HG02759 (cell line): ENCODE data around the gene SLC8A1.

Experiments
- ATAC-seq: cut with Tn5 transposase; IDR thresholded peaks from one replicate; pipeline ENCODE4 v1.9.1; 2021; ENCODE audit warnings: mild to moderate bottlenecking, moderate library complexity; ENCODE audit not compliant: unreplicated experiment

SLC8A1 gene

DNA sequence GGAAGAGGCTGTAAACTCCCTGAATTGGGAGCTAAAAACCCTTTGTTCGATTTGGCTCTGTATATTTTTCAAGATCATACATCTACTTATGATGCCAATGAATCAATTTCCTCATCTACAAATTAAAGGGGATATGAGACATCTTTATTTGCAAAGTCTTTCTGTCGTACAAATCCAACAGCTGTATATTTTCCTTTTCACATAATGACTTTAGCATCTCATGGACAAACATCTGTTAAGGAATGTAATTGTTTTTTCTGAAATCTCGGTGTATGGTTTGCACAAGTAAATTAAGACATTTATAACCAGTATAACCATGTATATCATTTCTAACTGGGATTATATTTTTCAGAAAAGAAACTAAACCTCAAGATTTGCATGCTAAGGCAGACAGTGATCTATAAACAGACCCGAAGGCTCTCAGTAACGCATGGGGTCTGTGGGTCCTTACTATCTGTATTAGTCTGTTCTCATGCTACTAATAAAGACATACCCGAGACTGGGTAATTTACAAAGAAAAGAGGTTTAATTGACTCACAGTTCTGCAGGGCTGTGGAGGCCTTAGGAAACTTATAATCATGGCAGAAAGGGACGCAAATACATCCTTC lies 130.8 kb downstream of the SLC8A1 start:
- ATAC-seq, result no peak

DNA sequence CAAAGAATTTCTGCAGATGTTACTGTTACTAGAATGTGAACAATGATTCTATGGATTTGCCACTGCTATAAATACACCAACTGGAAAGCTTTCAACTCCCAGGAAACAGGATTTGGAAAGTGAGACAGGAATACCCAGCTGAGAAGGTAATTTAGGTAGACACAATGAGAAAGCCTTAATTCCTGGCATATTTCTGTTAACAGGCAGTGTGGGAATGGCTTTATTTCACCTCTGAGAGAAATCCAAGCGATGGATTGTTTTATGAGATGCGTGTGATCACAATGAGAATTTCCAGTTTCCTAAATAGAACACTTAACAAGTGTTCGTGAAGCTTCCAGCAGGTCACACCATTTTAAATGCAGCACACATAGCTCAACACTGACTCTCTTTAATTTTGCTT lies 133.0 kb downstream of the SLC8A1 start:
- no peak for ATAC-seq

DNA sequence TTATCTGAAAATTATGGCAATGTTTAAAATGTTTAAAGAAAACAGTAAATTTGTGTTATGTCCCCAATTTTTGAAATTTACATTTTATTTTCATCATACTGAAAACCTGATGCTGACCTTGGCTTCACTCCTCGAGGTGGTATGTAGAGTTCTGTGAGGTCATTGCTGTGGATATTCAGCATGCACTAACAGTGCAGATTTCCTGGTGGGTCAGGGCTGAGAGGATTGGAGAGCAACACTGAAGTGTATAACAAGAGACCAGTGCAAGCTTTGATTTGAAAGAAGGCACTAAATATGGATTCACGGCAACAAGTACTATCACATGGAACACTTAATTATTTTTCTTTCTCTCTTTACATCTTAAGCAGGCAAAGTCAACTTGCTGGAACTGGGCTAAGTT lies 134.1 kb downstream of the SLC8A1 start:
- no peak for ATAC-seq

DNA sequence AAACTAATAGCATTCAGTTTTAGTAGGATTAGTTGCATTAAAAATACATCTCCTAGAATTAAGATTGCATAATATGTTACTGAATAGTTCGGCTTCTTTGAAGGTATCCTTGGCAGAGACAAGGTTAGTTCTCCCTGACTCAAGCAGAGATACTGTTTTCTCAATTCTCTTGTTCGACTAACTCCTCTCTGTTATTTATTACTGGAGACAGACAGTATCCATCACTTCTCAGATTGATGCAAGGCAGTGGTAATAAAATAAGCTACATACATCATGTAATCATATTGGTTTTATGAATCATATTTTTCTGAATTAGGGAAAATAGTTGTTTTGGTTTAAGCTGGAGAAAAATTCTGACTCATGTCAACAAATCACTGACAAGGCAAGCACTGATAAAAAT lies 134.8 kb downstream of the SLC8A1 start:
- no peak for ATAC-seq

DNA sequence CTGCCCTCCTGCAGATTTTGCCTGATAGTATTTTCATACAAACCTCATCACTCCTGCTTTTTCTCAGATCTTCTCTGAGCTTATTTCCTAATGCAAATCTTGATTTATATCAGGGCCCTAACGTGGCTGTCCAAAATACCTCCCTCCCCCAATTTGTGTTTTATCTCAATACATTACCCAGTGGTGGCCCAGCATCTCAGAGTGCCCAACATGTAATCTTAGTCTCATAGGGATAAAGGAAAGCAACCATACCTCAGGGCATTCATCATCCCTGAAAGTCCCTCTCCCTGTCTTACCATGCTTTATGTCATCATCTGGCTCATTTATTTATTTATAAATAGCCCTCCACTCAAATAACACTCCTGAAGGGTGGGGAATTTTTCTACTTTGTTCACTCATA lies 135.3 kb downstream of the SLC8A1 start:
- ATAC-seq, result no peak

DNA sequence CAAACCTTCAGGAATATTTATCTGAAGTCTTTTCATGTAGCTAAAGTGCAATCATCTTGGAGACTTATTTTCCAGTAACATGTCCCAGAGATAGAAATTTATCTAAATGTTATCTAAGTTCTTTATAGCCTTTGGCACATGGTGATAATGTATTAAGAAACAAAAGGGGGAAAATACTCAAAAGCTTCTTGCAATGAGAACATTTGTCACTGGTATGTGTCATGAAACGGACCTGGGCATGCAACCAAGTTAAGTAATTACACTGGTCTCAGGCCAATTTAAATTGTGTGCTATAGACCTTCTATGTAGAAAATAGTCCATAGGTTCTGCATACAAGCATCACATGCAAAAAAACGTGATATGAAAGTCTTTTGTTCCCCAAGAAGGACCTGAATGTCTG lies 136.2 kb downstream of the SLC8A1 start:
- ATAC-seq, result no peak

DNA sequence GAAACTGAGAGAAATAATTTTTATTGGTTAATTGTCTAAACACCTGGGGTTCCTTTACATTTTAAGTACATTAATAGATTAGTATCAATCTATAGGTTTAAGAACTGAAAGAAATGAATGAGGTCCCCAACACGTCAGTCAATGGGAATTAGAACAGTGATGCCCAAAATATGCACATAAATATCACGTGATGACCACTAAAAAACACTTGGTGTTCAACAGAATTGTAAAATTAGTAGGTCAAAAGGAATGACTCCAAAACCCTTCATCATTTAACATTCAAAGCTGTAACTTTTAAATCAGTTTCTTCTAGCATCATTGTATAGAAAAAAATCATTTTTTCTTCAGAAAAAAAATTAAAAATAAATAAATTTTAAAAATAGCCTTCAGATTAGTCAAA lies 140.9 kb downstream of the SLC8A1 start:
- no peak for ATAC-seq

DNA sequence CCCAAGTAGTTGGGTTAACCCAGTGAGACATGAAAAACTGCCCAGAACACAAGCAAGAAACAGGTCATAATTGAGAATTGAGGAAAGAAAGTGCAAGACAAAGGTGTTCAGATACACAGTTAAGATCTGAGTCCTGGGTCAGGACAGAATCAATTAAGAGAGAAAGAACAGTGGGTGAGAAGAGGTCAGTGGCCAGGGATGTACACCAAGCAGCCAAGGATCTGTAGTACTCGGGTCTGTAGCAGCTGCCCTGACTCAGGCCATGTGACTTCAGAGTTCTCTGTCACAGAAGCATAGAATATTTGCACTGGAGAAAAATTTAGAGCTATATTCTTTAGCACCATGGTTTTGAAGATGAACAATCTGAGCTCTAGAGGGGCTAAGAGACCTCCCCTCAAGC lies 141.6 kb downstream of the SLC8A1 start:
- ATAC-seq, result no peak

DNA sequence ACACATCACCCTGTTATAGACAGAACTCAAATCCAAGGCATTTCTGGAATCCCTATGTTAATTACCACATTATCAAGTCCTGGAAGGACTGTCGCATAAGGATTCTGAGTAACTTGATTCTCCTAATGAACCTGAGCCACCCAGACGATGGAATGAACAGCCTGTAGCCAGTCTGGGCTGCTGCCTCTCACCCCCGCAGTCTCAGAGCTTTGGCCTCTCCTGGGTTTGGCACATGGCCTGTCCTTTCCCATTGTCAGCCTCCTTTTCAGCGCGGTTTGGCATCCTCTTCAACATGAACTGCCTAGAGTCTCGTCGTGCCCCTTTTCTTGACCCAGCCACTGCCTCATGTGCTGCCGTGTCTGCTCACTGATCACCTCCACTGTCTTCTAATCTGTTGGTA lies 147.6 kb downstream of the SLC8A1 start:
- no peak for ATAC-seq

DNA sequence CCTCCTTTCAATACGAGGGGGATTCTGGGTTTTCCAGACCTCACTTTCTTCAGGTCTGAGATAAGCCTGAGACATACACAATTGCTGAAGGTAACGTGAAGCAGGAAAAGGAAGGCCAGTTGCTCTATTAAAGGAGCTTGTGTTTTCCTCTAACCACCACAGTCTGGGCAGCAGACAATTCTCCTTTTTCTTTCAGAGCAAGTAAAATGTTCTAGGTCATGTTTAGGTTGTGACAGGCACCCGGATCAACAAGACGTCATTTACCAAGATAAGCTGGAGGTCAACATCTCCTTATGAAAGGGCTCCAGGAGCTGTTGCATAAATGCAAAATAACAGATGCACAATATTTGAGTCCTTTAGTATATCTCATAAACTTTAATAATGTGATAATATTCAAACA lies 148.1 kb downstream of the SLC8A1 start:
- no peak for ATAC-seq

DNA sequence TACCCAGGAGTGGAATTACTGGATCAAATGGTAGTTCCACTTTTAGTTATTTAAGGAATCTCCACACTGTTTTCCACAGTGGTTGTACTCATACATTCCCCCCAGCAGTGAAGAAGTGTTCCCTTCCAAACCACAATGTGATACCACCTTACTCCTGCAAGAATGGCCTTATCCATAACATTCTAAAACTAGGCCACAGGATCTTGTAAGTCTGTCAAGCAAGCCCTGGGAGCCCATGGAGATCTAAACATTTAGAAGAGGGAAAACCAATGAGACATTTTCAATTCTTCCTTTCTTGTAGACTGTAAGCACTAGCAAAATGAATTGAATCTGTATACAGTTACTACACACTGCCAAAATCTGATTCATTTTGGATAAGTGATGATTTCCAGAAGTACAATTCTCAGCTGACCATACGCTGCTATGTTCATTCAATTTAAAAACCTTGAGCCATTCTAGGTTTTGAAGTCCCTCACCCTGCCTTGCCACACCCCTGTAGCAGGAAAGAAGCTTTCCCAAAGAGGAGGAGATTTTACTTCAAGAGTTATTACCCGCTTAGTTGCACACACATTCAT lies 149.1 kb downstream of the SLC8A1 start:
- no peak for ATAC-seq

DNA sequence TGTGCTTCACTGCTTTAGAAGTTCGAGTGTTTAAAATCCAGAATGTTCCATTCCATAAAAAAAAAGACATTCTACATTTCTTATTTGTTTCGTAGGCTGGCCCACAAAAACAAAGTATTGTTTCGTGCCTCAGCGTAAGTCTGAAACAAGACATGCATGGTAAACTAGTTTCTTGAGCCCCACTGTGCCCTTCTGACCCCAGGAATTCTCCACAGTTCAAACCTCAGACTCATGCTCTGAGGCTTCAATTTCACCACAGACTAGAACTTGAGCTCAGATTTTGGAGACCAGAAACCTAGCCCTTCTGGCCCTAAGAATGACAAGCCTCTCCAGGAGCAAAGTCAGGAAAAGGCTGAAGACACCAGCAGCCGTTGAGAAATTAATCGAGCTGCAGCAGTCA lies 151.5 kb downstream of the SLC8A1 start:
- ATAC-seq, result no peak

DNA sequence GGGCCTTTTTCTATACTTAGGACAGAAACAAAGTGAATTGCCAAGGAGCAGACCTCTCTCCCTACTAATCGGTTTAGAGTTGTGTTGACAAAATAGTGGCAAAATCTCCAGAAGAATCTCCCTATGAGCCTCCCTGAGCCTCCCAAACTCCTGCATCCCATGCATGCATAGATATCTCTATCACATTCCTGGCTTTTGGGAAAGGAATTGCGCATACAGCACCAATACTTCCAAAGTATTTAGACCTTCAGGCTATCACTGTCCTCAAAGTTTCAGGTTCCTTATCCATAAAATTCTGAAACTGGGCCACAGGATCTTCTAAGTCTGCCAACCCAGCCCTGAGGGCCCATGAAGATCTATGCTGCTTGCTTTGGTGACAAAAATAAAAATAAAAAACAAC lies 152.1 kb downstream of the SLC8A1 start:
- no peak for ATAC-seq

DNA sequence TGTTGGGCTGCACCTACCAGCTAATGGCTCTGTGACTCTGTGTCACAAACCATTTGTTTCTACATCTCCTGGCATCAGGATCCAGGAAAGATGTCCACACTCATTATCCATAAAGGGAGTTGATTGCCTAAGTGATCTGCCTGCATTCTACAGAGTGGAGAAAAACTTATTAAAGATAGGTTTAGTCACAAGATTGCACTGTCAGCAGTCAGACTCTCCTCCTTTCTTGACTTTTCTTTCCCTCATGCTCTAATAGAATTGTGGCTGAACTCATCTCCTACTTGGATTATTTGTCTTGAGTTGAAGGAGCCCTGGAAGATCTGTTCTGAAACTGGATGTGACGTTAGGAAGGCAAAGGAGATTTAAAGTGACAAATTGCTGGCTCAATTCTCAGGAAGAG lies 152.7 kb downstream of the SLC8A1 start:
- no peak for ATAC-seq

DNA sequence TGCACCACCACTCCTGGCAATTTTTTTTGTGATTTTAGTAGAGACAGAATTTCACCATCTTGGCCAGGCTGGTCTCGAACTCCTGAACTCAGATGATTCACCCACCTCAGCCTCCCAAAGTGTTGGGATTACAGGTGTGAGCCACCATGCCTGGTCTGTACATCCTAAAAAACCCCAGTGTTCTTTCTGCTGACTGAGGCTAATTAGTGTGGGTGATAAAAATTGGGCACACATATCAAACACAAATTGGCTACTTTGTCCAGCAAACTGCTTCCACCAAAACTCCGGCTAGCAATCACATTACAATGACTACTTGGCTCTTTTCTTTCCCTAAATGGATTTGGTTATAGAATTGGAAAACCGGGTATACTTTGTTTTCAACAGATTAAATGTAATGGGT lies 153.9 kb downstream of the SLC8A1 start:
- ATAC-seq, result no peak

DNA sequence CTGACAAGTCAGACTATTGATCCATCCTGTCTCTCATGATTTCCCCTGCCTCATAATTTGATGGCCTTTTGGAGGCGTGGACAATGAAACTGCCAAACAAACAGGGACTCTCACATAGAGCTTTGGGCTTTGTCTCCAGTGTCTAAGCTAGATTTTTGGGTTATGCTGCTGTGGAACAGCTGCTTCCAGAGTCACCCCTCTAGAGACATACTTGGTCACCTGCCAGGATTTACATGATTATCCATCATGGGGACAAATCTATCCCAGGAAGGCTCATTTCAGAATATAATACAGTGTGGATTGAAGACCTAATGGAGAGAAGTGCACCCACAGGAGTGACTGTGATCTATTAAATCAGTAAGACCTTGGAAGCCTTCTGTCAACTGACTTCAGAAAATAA lies 159.6 kb downstream of the SLC8A1 start:
- no peak for ATAC-seq

DNA sequence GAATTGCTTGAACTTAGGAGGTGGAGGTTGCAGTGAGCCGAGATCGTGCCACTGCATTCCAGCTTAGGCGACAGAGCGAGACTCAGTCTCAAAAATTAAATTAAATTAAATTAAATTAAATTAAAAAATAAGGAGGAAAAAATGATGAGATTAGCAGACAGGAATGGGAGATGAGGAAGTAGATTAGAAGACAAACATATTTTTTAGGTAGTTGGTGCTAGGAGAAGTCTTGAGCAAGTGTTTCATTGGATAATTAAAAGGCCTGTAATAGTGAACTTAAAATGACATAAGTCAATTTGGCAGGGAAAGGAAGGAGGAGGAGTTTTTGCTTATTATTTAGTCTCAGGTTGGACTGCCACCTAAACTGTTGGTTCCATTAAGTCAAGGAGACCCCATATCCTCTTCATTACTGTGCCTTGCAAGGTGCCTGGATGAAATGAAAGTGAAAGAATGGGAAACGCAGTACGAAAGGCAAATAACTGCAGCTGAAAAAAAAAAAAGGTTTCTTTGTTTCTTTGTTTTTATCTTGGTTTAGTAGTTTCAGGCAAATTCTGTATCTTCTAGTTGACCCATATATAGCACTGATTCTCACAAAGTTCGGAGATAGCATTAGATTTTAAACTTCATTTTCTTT lies 162.0 kb downstream of the SLC8A1 start:
- ATAC-seq, result no peak

DNA sequence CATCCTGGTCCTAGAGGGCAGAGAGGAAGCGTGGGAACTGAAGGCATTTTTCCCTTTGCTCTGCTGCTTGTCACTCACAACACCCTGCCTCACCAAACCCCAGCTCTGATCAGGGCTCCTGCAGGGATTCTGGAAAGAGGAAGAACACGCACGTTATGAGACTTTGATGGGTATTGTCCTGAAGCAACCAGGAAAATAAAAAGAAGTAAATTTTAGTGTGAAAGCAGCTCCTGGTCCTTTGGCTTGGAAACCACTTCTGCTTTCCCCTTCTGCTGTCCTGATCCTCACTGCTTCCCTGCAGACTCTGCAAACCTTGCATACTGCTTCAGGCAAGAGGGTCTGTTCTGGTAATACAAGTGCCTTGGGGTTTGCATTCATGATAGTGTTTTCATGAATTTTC lies 164.1 kb downstream of the SLC8A1 start:
- no peak for ATAC-seq

DNA sequence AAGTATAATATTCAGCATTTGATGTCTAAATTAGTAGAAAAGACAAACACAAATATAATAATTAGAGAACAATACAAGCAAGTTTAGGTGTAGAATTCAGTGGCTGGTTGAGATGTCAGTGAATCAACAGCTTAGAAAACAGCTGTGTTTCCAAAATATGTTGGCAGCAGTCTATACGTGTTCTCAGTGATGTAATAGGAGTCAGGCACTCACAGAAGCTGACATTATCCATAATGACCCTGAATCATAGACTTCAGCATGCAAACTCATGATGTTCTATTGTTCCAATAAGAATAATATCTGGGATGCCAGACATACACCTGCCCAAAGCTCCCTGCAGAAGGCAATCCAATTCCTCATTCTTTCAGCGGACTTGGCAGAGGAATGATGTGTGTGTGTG lies 164.7 kb downstream of the SLC8A1 start:
- ATAC-seq, result no peak

DNA sequence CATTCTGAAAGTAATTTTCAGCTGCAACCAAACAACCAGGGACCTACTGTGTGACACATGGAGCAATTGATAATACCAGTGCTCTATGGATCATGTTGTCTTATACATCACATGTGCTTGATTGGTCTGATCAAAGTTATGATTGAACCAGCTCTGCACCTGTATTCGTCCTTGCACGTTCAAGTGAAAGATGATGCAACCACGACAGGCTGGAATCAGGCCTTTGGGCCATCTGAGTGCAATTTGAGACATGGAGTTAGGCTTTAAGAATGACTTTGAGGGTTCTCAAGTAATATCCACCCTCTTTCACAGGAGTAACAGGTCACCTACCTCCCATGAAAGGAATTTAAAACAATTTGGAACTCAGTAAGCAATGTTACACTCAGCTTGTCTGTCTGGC lies 165.2 kb downstream of the SLC8A1 start:
- ATAC-seq, result no peak

DNA sequence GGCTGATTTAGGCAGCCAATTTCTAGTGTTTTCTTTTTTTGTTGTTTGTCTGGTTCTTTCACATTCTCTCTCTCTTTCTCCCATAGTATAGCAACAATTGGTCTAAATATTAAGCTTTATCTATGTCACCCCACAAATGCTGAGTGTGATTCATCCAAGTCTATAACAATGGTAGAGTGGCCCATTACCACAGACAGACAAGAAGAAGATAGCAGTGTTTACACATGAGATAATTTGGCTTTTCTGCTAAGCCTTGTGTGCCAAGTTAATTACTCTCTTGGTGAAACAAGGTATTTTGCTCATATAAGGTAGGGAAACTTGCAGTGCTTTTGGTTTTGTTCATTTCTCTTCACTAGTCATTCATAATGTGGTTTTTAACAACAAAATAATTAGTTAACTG lies 166.5 kb downstream of the SLC8A1 start:
- no peak for ATAC-seq

DNA sequence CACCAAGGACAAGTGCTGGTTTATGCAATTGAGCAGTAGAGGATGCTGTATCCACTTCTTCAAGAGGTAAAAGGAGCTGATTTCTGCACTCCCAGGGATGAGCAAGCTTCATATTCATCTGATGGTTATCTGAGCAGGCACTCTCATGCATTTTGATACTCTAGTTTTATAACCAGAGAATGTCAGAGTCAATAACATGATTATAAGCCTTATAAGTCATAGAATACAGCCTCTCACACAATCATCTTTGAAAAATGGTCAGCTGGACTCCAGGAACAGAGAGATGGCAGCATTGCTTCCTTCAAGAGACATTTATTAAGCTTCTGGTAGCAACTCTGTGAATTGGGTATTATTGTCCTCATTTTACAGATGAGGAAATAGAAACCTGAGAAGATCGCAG lies 167.1 kb downstream of the SLC8A1 start:
- no peak for ATAC-seq
